PC-9 (cell line): Measurements from ENCODE around the gene ARSJ.

Source experiments
- CTCF ChIP-seq: fragments of 200-600 bp; sonication (generic); conservative IDR thresholded peaks from 2 replicates; pipeline ENCODE4 v1.6.1; 2017; ENCODE audit warnings: mixed run types, antibody characterized with exemption, mild to moderate bottlenecking, moderate library complexity
- EZH2 ChIP-seq: fragments of 200-600 bp; sonication (generic); IDR thresholded peaks from 2 replicates; pipeline ENCODE4 v1.8.0; 2017; ENCODE audit warnings: antibody characterized with exemption, low read depth

GRCh38 chr4:113905301-113905700, 74.1 kb downstream of the ARSJ start:
- TF ChIP-seq CTCF: no peak
- TF ChIP-seq EZH2: no peak
